HepG2 (cell line): ENCODE results near the gene BIRC3. TPM values are rescaled to one million over a fixed set of nuclear protein-coding genes. Genes with fewer than 3 reads are reported as not detected.
A peak's percentile ranks its signal among the peaks of the same experiment; 100 is the strongest.

Experiments
- E2F1 ChIP-seq: sonication (generic); formaldehyde crosslinking; IDR thresholded peaks from 2 replicates; pipeline ENCODE4 v1.5.0; 2020; ENCODE audit warnings: missing genetic modification reagents
- GABPB1 ChIP-seq: IDR thresholded peaks from 2 replicates; pipeline ENCODE4 v1.6.1; 2016; ENCODE audit warnings: mild to moderate bottlenecking, missing genetic modification reagents, moderate library complexity, missing compliant biosample characterization
- PAF1 ChIP-seq: IDR thresholded peaks from 2 replicates; pipeline ENCODE4 v1.6.1; 2016; ENCODE audit warnings: missing genetic modification reagents, missing compliant biosample characterization
- THAP9 ChIP-seq: sonication (generic); formaldehyde crosslinking; IDR thresholded peaks from 2 replicates; pipeline ENCODE4; 2020; ENCODE audit warnings: missing genetic modification reagents, mild to moderate bottlenecking, borderline replicate concordance
- USF2 ChIP-seq, 2 experiments: sonication (generic) in 1 of 2; formaldehyde crosslinking in 1 of 2; IDR thresholded peaks; 2 replicates each; pipeline versions ENCODE4 v1.5.1 to v1.6.1; 2011 to 2020; ENCODE audit warnings: borderline replicate concordance in 1 of 2, low read depth in 1 of 2, low read length in 1 of 2, mild to moderate bottlenecking in 1 of 2, missing genetic modification reagents in 1 of 2, moderate library complexity in 1 of 2
- ZNF33B ChIP-seq: sonication (generic); formaldehyde crosslinking; IDR thresholded peaks from 2 replicates; pipeline ENCODE4 v1.5.1; 2020; ENCODE audit warnings: mild to moderate bottlenecking, missing genetic modification reagents
- ZNF414 ChIP-seq: sonication (generic); formaldehyde crosslinking; IDR thresholded peaks from 2 replicates; pipeline ENCODE4 v1.5.0; 2020; ENCODE audit warnings: missing genetic modification reagents
- ZNF883 ChIP-seq: sonication (generic); formaldehyde crosslinking; IDR thresholded peaks from 2 replicates; pipeline ENCODE4 v1.5.1; 2020; ENCODE audit warnings: mild to moderate bottlenecking, missing genetic modification reagents; ENCODE audit errors: not compliant biosample characterization
- ZSCAN30 ChIP-seq: sonication (generic); formaldehyde crosslinking; IDR thresholded peaks from 2 replicates; pipeline ENCODE4 v1.5.0; 2020; ENCODE audit warnings: mild to moderate bottlenecking, missing genetic modification reagents
- polyA plus RNA-seq, 8 experiments: library from polyadenylated mRNA; depleted of rRNA in 3 of 8; stranded (reverse) in 7 of 8; unstranded in 1 of 8; fragments of >200 nt; fragmentation: Illumina TruSeq in 4 of 8; extraction: Trizol in 4 of 8; gene quantifications; 2 replicates each; pipeline versions ENCODE4 v1.2.1 to v1.2.3, GENCODE V29; 2011 to 2016; ENCODE audit warnings: low read depth in 4 of 8, missing spikeins in 1 of 8, mixed read lengths in 1 of 8; ENCODE audit not compliant: insufficient read depth in 1 of 8
- total RNA-seq, 5 experiments: library from RNA; depleted of rRNA; stranded (reverse); fragments of >200 nt; fragmentation: Illumina TruSeq; extraction: Trizol; gene quantifications; 2 replicates each; pipeline ENCODE4 v1.2.3, GENCODE V29; 2016; ENCODE audit warnings: low read depth in 1 of 5
- TF ChIP-seq, protein P1 (sequence below): sonication (generic); formaldehyde crosslinking; IDR thresholded peaks from 2 replicates; pipeline ENCODE4 v1.9.0; 2021; ENCODE audit warnings: missing genetic modification reagents, mild to moderate bottlenecking, borderline replicate concordance
- TF ChIP-seq, protein P2 (sequence below): sonication (generic); formaldehyde crosslinking; IDR thresholded peaks from 2 replicates; pipeline ENCODE4 v1.5.1; 2020; ENCODE audit warnings: missing genetic modification reagents, mild to moderate bottlenecking, borderline replicate concordance
- TF ChIP-seq, protein P3 (sequence below): sonication (generic); formaldehyde crosslinking; IDR thresholded peaks from 2 replicates; pipeline ENCODE4 v1.9.0; 2022; ENCODE audit warnings: low read depth, missing genetic modification reagents

BIRC3 gene
- total and polyA plus RNA-seq, 2 of the 13 experiments (the other 11 are each of a cell fraction or from before 2014, with no cell fraction given), result 0.41 to 4.2 TPM

DNA sequence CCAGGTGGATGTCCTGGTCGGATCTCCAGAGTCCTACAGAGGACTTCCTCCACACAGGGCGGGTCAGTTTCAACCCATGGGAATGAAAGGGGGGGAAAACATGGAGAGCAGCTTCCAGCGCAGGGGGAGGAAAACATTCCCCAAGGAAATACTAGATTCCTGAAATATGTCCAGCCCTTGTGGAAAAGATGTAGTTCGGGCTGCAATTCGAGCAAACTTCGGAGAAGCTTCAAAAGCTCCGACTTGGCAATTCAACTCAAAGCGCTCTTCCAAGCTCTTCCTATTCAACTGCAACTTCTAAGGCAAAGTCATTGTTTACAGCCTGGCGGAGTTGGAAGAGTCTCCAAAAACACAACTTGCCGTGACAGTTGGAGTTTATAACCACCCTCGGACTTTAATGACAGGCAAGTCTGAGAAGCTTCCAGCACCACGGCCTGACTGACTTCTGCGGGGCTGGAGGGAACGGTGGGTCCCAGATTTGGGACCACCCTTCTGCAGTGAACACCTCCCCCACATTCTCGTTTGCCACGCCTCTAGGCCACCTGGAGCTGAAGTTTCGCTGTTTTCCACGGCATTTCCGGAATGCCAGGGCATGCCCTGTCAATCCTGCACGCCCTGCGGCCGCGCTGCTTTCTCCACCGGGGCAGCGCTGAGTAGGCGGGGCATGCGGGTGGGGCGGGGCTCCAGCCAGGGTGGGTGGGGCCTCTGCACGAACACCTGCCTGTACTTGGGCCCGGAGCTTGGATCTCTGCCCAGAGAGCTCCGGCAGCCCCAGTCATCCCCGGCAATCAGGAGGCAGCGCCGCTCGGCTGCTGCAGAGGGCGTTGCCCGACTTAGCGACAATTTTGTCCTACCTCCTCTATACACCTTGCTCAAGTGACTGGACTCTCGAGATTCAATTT, 49.0 kb upstream of the BIRC3 start (continued):
- TF ChIP-seq USF2 (IDR thresholded peaks at IDR 0.05; ENCODE audit: low read depth, low read length), result no peak
- no peak for TF ChIP-seq USF2 (CRISPR knock-in tag; IDR thresholded peaks at IDR 0.05; ENCODE audit: borderline replicate concordance)
- no peak for TF ChIP-seq THAP9 (CRISPR knock-in tag)
- peak; percentile 74 for TF ChIP-seq GABPB1 (CRISPR knock-in tag)
- TF ChIP-seq E2F1 (CRISPR knock-in tag), result no peak
- TF ChIP-seq, protein P1, sequence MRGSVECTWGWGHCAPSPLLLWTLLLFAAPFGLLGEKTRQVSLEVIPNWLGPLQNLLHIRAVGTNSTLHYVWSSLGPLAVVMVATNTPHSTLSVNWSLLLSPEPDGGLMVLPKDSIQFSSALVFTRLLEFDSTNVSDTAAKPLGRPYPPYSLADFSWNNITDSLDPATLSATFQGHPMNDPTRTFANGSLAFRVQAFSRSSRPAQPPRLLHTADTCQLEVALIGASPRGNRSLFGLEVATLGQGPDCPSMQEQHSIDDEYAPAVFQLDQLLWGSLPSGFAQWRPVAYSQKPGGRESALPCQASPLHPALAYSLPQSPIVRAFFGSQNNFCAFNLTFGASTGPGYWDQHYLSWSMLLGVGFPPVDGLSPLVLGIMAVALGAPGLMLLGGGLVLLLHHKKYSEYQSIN (CRISPR knock-in tag), result no peak
- TF ChIP-seq, protein P2, sequence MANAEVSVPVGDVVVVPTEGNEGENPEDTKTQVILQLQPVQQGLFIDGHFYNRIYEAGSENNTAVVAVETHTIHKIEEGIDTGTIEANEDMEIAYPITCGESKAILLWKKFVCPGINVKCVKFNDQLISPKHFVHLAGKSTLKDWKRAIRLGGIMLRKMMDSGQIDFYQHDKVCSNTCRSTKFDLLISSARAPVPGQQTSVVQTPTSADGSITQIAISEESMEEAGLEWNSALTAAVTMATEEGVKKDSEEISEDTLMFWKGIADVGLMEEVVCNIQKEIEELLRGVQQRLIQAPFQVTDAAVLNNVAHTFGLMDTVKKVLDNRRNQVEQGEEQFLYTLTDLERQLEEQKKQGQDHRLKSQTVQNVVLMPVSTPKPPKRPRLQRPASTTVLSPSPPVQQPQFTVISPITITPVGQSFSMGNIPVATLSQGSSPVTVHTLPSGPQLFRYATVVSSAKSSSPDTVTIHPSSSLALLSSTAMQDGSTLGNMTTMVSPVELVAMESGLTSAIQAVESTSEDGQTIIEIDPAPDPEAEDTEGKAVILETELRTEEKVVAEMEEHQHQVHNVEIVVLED (CRISPR knock-in tag), result no peak
- no peak for TF ChIP-seq ZNF414
- no peak for TF ChIP-seq ZNF33B (CRISPR knock-in tag)
- TF ChIP-seq ZNF883 (CRISPR knock-in tag), result no peak
- no peak for TF ChIP-seq PAF1 (CRISPR knock-in tag)
- TF ChIP-seq, protein P3, sequence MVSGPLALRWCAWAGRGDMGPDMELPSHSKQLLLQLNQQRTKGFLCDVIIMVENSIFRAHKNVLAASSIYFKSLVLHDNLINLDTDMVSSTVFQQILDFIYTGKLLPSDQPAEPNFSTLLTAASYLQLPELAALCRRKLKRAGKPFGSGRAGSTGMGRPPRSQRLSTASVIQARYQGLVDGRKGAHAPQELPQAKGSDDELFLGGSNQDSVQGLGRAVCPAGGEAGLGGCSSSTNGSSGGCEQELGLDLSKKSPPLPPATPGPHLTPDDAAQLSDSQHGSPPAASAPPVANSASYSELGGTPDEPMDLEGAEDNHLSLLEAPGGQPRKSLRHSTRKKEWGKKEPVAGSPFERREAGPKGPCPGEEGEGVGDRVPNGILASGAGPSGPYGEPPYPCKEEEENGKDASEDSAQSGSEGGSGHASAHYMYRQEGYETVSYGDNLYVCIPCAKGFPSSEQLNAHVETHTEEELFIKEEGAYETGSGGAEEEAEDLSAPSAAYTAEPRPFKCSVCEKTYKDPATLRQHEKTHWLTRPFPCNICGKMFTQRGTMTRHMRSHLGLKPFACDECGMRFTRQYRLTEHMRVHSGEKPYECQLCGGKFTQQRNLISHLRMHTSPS (CRISPR knock-in tag), result peak; percentile 66; the same call in 1 of the 2 replicates
- no peak for TF ChIP-seq ZSCAN30 (CRISPR knock-in tag)
